GM19395 (cell line): Measurements from ENCODE around the gene LRRC19.

Source experiments
- ATAC-seq: cut with Tn5 transposase; IDR thresholded peaks from one replicate; pipeline ENCODE4 v1.9.1; 2021; ENCODE audit warnings: mild to moderate bottlenecking, moderate library complexity; ENCODE audit not compliant: unreplicated experiment

LRRC19 gene

DNA sequence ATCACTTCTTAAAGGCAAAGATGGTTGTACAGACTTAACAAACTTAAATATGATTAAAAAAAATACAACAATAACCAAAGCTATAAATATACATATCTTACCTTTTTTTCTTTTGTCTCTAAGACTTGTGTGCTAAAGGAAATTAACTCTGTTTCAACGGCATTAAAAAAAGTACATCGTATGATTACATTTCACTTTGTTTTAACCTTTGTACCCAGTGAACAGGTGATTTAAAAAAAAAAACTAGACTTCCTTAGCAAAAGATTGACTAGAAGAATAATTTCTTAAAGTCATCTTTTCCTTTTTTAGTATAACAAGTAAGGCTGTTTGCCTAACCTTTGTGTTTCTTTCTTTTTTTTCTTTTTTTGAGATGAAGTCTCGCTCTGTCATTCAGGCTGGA is at the start of gene LRRC19:
TSS of gene LRRC19 (minus strand) at position 182 of the 400 bp plus-strand sequence. CDS start 5,978 bp downstream, outside the sequence.
- no peak for ATAC-seq

GRCh38 chr9:27054841-27055240 is 49.4 kb upstream of the LRRC19 start:
- no peak for ATAC-seq

DNA sequence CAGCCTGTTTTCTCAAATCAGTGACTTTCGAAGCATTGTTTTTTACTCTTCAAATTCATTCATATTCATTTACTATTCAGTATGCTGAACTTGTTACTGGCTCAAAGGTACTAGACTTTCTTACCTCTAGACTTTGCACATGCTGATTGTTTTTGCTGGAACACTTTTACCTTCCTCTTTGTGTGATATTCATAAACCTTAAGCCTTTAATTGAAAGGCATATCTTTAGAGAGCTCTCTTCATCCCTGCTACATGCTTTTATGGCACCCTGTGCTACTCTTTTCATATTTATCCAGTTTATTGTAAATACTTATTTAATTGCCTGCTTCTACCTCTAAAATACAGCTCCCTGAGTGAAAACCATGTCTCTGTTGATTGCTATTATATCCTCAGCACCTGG is 48.7 kb upstream of the LRRC19 start:
- ATAC-seq = no peak

- no peak for ATAC-seq
These were observed 48.0 kb upstream of the LRRC19 start for GRCh38 chr9:27053369-27054022.

GRCh38 chr9:27047136-27047535 is 41.7 kb upstream of the LRRC19 start:
- no peak for ATAC-seq

- no peak for ATAC-seq
These were observed 37.7 kb upstream of the LRRC19 start for GRCh38 chr9:27043176-27043575.

- ATAC-seq = no peak
These were observed 37.0 kb upstream of the LRRC19 start for GRCh38 chr9:27042476-27042875.

DNA sequence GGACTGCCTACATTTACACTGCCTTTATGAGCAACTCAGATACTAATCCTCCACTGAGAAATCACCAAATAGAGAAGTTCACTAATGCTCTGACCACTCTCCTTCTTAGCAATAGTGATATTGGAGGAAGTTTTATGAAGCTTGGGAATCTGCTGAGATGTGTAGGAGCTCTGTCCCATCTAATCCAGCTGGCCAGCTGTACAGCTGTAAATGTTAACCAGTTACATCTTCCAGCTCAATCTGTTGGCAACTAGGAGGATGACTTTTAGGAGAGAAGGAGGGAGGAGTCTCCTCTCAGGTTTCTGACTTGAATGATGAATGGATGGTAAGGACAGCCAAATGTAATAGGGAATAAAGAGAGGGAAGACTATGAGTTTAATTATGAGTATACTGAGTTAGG is 36.3 kb upstream of the LRRC19 start:
- no peak for ATAC-seq

- ATAC-seq = no peak
These were observed 32.0 kb upstream of the LRRC19 start for GRCh38 chr9:27037499-27037898.

- peak; percentile 96 for ATAC-seq
These were observed 28.4 kb upstream of the LRRC19 start for GRCh38 chr9:27033815-27034403.

DNA sequence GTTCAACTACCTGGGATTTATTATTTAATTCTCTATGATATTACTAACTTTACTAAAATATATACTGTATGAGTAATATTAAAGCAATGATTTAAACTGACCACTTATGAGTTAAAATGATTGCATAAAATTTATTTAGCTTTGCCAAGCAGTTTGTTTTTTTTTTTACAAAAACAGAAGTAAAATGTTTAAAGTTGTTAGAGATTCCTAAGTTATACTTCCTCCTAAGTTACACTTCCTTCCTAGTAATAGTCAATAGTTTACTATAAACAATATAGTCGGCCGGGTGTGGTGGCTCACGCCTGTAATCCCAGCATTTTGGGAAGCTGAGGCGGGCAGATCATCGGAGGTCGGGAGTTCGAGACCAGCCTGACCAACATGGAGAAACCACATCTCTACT is 23.7 kb upstream of the LRRC19 start:
- no peak for ATAC-seq

- ATAC-seq = no peak
These were observed 17.4 kb upstream of the LRRC19 start for GRCh38 chr9:27022920-27023319.

GRCh38 chr9:27019589-27019988 is 14.1 kb upstream of the LRRC19 start:
- ATAC-seq = no peak

GRCh38 chr9:27003426-27004077 is 1.9 kb downstream of the LRRC19 start:
- ATAC-seq = no peak

DNA sequence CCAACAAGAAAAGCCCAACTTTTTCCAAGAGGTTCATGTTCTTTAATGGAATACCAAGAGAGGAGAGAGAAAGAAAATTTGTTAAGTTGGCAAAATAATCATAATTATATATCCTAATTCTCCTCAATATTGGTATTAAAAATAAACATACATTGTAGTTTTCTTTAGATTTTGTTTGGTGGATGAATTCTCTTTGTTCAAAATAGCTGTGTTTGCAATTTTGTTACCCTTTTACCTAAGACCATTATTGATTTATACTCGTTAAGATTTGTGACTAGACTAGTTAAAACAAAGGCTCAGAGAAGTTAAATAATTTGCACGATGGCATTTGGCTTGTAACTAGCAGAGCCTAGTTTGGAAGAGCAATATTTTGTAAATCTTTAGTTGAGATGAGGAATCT is 9.7 kb downstream of the LRRC19 start:
- ATAC-seq = no peak

DNA sequence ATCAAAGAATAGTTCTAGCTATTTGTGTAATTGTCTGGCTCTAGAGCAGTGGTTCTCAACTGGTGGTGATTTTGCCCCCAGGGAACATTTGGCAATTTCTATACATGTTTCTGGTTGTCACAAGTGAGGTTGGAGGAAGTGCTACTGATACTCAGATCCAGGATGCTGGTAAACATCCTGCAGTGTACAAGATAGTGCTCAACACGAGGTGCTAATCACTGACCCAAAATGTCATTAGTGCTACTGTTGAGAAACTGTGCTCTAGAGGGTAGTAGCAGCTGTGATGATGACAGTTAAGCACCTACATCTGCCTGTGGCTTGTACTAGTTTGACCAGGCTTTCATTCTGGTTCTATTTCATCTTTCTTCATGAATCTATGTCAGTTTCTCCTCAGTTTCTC is 22.1 kb downstream of the LRRC19 start:
- ATAC-seq = no peak

- no peak for ATAC-seq
These were observed 29.5 kb downstream of the LRRC19 start for GRCh38 chr9:26975728-26976707.

DNA sequence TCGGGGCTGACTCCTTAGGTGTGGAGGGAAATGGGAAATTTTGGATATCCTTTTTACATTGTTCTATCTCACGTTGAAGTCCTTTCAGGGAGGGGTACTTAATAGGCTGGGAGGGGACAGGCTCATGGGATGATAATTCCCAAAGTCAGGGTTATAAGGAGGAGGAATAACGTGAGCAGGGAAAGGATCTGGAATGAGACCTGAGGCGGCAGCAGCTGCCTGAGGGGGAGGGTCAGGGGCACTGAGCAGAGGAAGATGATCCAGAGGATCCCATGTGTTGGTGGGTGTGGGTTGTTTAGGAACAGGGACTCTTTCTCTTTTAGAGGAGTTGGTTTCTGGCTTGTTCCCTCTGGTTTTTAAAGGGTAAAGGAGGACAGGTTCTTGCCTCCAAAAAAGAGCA is 30.5 kb downstream of the LRRC19 start:
- ATAC-seq = no peak

DNA sequence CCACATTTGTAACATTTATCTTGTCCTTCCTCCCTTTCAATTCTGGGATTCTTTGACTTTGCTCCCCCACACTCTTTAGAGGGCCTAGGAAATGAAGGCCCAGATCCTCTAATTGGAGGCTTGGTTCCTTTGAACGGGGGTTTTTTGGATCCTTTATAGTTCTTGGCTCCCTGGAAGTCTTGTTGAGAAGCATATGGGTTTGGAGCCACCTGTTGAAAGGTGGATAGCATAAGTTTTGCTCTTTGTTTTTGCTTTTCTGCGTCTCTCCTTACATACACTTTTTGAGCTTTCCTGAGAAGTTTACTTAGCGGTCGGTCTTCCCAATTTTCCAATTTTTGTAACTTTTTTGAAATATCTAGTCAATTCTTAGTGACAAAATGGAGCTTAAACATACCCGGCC is 31.5 kb downstream of the LRRC19 start:
- no peak for ATAC-seq

- ATAC-seq = no peak
These were observed 33.8 kb downstream of the LRRC19 start for GRCh38 chr9:26971721-26972120.

GRCh38 chr9:26956860-26957233 is 48.6 kb downstream of the LRRC19 start:
- ATAC-seq = no peak
